Smooth muscle cell of the pulmonary artery (primary cell): ENCODE data around the gene GUSB. TPM values are rescaled to one million over a fixed set of nuclear protein-coding genes. Genes with fewer than 3 reads are reported as not detected.

Experiments used
- total RNA-seq: library from RNA; depleted of rRNA; stranded (reverse); fragments of >200 nt; gene quantifications from 2 replicates; pipeline ENCODE4 v1.2.3, GENCODE V29; 2014

The GUSB gene
- total RNA-seq: 26.1 and 26.6 TPM in 2 replicates

GRCh38 chr7:65981965-65982792, at the start of gene GUSB:
Gene GUSB (minus strand): TSS chr7:65982213. CDS start chr7:65982183, 30 bp downstream.

Other genes with a start within 250 kb of the GUSB start
- gene VKORC1L1, start 109.1 kb downstream of the GUSB start, total RNA-seq: 23.9 and 27.6 TPM in 2 replicates
- 40.0 and 58.3 TPM in 2 replicates for gene ASL, start 93.6 kb upstream of the GUSB start, total RNA-seq
- gene CRCP, start 132.6 kb upstream of the GUSB start, total RNA-seq: 19.4 and 21.2 TPM in 2 replicates
- gene TPST1, start 223.1 kb upstream of the GUSB start, total RNA-seq: 62.9 and 86.1 TPM in 2 replicates